Astrocyte (in vitro differentiated cells and primary cell): ENCODE measurements around the gene RANBP17. TPM values are rescaled to one million over a fixed set of nuclear protein-coding genes. Genes with fewer than 3 reads are reported as not detected.

Experiments used
- DNase-seq: peaks from one replicate; pipeline ENCODE4 v3.0.0-alpha.2; 2010; ENCODE audit warnings: low read depth
- FAIRE-seq: peaks from 2 replicates; lab custom pipeline; 2011; peaks lifted over from hg19 to GRCh38; lab: Jason Lieb, UNC
- H2AFZ ChIP-seq: 2 replicates; pipeline ENCODE4 v1.6.0; 2012; ENCODE audit warnings: low read depth, low read length, inconsistent platforms
- H3K27ac ChIP-seq: 2 replicates; pipeline ENCODE4 v1.5.1; 2011; ENCODE audit warnings: low read depth, low read length, inconsistent platforms
- H3K27me3 ChIP-seq: 2 replicates; pipeline ENCODE4 v1.6.0; 2011; ENCODE audit warnings: low read length, inconsistent platforms; ENCODE audit not compliant: insufficient read depth
- H3K36me3 ChIP-seq: 2 replicates; pipeline ENCODE4 v1.5.1; 2011; ENCODE audit warnings: low read length, inconsistent platforms; ENCODE audit not compliant: insufficient read depth
- H3K4me1 ChIP-seq: 2 replicates; pipeline ENCODE4 v1.5.1; 2011; ENCODE audit warnings: low read length, inconsistent platforms; ENCODE audit not compliant: insufficient read depth
- H3K4me2 ChIP-seq: 2 replicates; pipeline ENCODE4 v1.6.0; 2012; ENCODE audit warnings: low read length, inconsistent platforms
- H3K4me3 ChIP-seq: 2 replicates; pipeline ENCODE4 v1.5.1; 2011; ENCODE audit warnings: low read depth, mild to moderate bottlenecking, low read length, inconsistent platforms; ENCODE audit not compliant: insufficient read depth
- H3K79me2 ChIP-seq: 2 replicates; pipeline ENCODE4 v1.6.0; 2012; ENCODE audit warnings: mild to moderate bottlenecking, low read length, inconsistent platforms; ENCODE audit not compliant: insufficient read depth
- H3K9ac ChIP-seq: 2 replicates; pipeline ENCODE4 v1.6.0; 2012; ENCODE audit warnings: mild to moderate bottlenecking, low read length, inconsistent platforms
- H3K9me3 ChIP-seq: 2 replicates; pipeline ENCODE4 v1.5.1; 2012; ENCODE audit warnings: low read depth, mild to moderate bottlenecking, low read length, inconsistent platforms; ENCODE audit not compliant: insufficient read depth
- H4K20me1 ChIP-seq: 2 replicates; pipeline ENCODE4 v1.6.0; 2012; ENCODE audit warnings: low read length, inconsistent platforms; ENCODE audit not compliant: insufficient read depth
- H3K27ac Mint-ChIP-seq: one replicate; pipeline ENCODE4 v1.8.0; 2021; ENCODE audit warnings: mild to moderate bottlenecking, mixed read lengths; ENCODE audit not compliant: unreplicated experiment
- H3K27me3 Mint-ChIP-seq: one replicate; pipeline ENCODE4 v1.8.0; 2021; ENCODE audit warnings: low read depth, mixed read lengths; ENCODE audit not compliant: unreplicated experiment
- H3K36me3 Mint-ChIP-seq: one replicate; pipeline ENCODE4 v1.8.0; 2021; ENCODE audit warnings: low read depth, mixed read lengths; ENCODE audit not compliant: unreplicated experiment
- H3K4me1 Mint-ChIP-seq: one replicate; pipeline ENCODE4 v1.8.0; 2021; ENCODE audit warnings: low read depth, mixed read lengths; ENCODE audit not compliant: unreplicated experiment
- H3K4me3 Mint-ChIP-seq: one replicate; pipeline ENCODE4 v1.8.0; 2021; ENCODE audit warnings: mild to moderate bottlenecking, moderate library complexity, mixed read lengths; ENCODE audit not compliant: unreplicated experiment
- H3K9me3 Mint-ChIP-seq: one replicate; pipeline ENCODE4 v1.8.0; 2021; ENCODE audit warnings: mild to moderate bottlenecking, mixed read lengths; ENCODE audit not compliant: unreplicated experiment
- CTCF ChIP-seq: IDR thresholded peaks from 2 replicates; pipeline ENCODE4 v1.5.1; 2011; ENCODE audit warnings: low read depth, mild to moderate bottlenecking, inconsistent platforms, low read length, moderate library complexity; ENCODE audit not compliant: insufficient read depth
- EZH2 ChIP-seq: IDR thresholded peaks from 2 replicates; pipeline ENCODE4 v1.6.1; 2012; ENCODE audit warnings: mild to moderate bottlenecking, low read length, inconsistent platforms; ENCODE audit not compliant: insufficient read depth
- total RNA-seq: library from RNA; stranded (reverse); gene quantifications from 2 replicates; pipeline ENCODE4 v1.2.1, GENCODE V29; 2021

Gene RANBP17
- total RNA-seq, 1 donor from 2014 or later: 16.2 TPM

GRCh38 chr5:171306166-171306565 lies 444.3 kb downstream of the RANBP17 start:
- Histone ChIP-seq H3K79me2 (no peaks in the 10 kb centered on the region), H3K27me3 (peaks cover 62% of the 10 kb centered on the region), H3K4me2 (no peak overlapping the region), H3K36me3 (no peaks in the 10 kb centered on the region), H3K27ac (no peak overlapping the region), H4K20me1 (peaks cover 10% of the 10 kb centered on the region), H3K4me3 (no peak overlapping the region), H3K4me1 (peaks cover 2% of the 10 kb centered on the region), H3K9ac (no peak overlapping the region), H2AFZ (no peak overlapping the region), H3K9me3 (peaks cover 6% of the 10 kb centered on the region)
- H3K9me3 Mint-ChIP-seq: peaks cover 10% of the 10 kb centered on the region
- TF ChIP-seq EZH2 (no peak), CTCF (no peak)
- FAIRE-seq (no peak), DNase-seq (no peak)
- H3K36me3 Mint-ChIP-seq: peaks cover 2% of the 10 kb centered on the region
- peak overlapping the region; percentile 14 for H3K27ac Mint-ChIP-seq
- no peak overlapping the region for H3K4me3 Mint-ChIP-seq
- peaks cover 4% of the 10 kb centered on the region for H3K4me1 Mint-ChIP-seq
- H3K27me3 Mint-ChIP-seq: peaks cover 77% of the 10 kb centered on the region

GRCh38 chr5:171306781-171307591 lies 445.2 kb downstream of the RANBP17 start:
- H3K27ac ChIP-seq: no peak overlapping the region
- no peak overlapping the region for H3K9ac ChIP-seq
- Mint-ChIP-seq H3K4me1 (peaks cover 4% of the 10 kb centered on the region), H3K9me3 (peaks cover 10% of the 10 kb centered on the region), H3K36me3 (peaks cover 2% of the 10 kb centered on the region), H3K27me3 (peaks cover 73% of the 10 kb centered on the region), H3K4me3 (no peak overlapping the region), H3K27ac (no peak overlapping the region)
- peaks cover 2% of the 10 kb centered on the region for H3K4me1 ChIP-seq
- no peak for TF ChIP-seq EZH2
- no peak for TF ChIP-seq CTCF
- peaks cover 10% of the 10 kb centered on the region for H4K20me1 ChIP-seq
- DNase-seq: no peak
- peaks cover 6% of the 10 kb centered on the region for H3K9me3 ChIP-seq
- H3K79me2 ChIP-seq: no peaks in the 10 kb centered on the region
- H3K36me3 ChIP-seq: no peaks in the 10 kb centered on the region
- H3K27me3 ChIP-seq: peaks cover 66% of the 10 kb centered on the region
- no peak for FAIRE-seq
- no peak overlapping the region for H3K4me3 ChIP-seq
- no peak overlapping the region for H2AFZ ChIP-seq
- no peak overlapping the region for H3K4me2 ChIP-seq
